Spleen (tissue), 11 donors: ENCODE data around the gene CERCAM. TPM values are rescaled to one million over a fixed set of nuclear protein-coding genes. Genes with fewer than 3 reads are reported as not detected.

Experiments
- DNase-seq: peaks from one replicate; pipeline ENCODE4 v3.0.0-alpha.2; 2020
- H3K27ac ChIP-seq, 8 donors: fragments of 200-600 bp; sonication (generic) in 7 of 8; 1 replicate in 4 of 8; 2 replicates in 4 of 8; pipeline versions ENCODE4 v1.5.0 to v1.8.0; 2016 to 2021; ENCODE audit warnings: inconsistent platforms in 4 of 8, mild to moderate bottlenecking in 4 of 8, moderate library complexity in 1 of 8
- H3K27me3 ChIP-seq, 7 donors: fragments of 200-600 bp; sonication (generic) in 6 of 7; replicated peaks in 1 of 7; 1 replicate in 4 of 7; 2 replicates in 3 of 7; pipeline versions ENCODE4 v1.5.0 to v1.8.0; 2016 to 2021; ENCODE audit warnings: inconsistent platforms in 3 of 7, mild to moderate bottlenecking in 1 of 7
- H3K36me3 ChIP-seq, 6 donors: fragments of 200-600 bp; sonication (generic) in 5 of 6; 1 replicate in 4 of 6; 2 replicates in 2 of 6; pipeline versions ENCODE4 v1.5.0 to v1.8.0; 2016 to 2021; ENCODE audit warnings: inconsistent platforms in 2 of 6
- H3K4me1 ChIP-seq, 6 donors: fragments of 200-600 bp; sonication (generic) in 5 of 6; 1 replicate in 3 of 6; 2 replicates in 3 of 6; pipeline versions ENCODE4 v1.5.0 to v1.8.0; 2016 to 2021; ENCODE audit warnings: inconsistent platforms in 3 of 6
- H3K4me3 ChIP-seq, 8 donors: fragments of 200-600 bp; sonication (generic) in 7 of 8; 1 replicate in 4 of 8; 2 replicates in 4 of 8; pipeline versions ENCODE4 v1.5.0 to v1.8.0; 2016 to 2021; ENCODE audit warnings: inconsistent platforms in 4 of 8, mild to moderate bottlenecking in 4 of 8, moderate library complexity in 2 of 8
- H3K9me3 ChIP-seq, 8 donors: fragments of 200-600 bp; sonication (generic) in 7 of 8; 1 replicate in 4 of 8; 2 replicates in 4 of 8; pipeline versions ENCODE4 v1.5.0 to v1.8.0; 2016 to 2021; ENCODE audit warnings: inconsistent platforms in 4 of 8
- POLR2A ChIP-seq, 3 donors: fragments of 450-650 bp; IDR thresholded peaks; one replicate each; pipeline ENCODE4 v1.5.1; 2017; ENCODE audit warnings: antibody characterized with exemption in 3 of 3, mild to moderate bottlenecking in 1 of 3
- POLR2AphosphoS5 ChIP-seq, 3 donors: sonication (generic); formaldehyde crosslinking; IDR thresholded peaks; one replicate each; pipeline ENCODE4 v1.5.1; 2017; ENCODE audit warnings: antibody characterized with exemption in 3 of 3
- WGBS, 5 donors: extraction: QIAGEN DNeasy Blood & Tissue Kit in 3 of 5; methylation state at CpG; one replicate each; pipeline versions ENCODE4 v1.1.5 to v1.1.7; 2013 to 2018; 5-methylcytosine and 5-hydroxymethylcytosine counted together
- intact Hi-C: fragments of 100-400 bp; cut with DNase I; formaldehyde crosslinking; loops from one replicate; pipeline ENCODE4 v1.15.0; 2023; ENCODE audit warnings: low total_unique reads
- polyA plus RNA-seq, 3 donors: library from polyadenylated mRNA; stranded (reverse); fragments of 200-250 nt; gene quantifications; one replicate each; pipeline ENCODE4 v1.2.1, GENCODE V29; 2013
- total RNA-seq, 7 donors: library from RNA; depleted of rRNA in 3 of 7; stranded (reverse); fragments of >200 nt in 3 of 7; fragmentation: NEBNext Ultra II Directional in 4 of 7; extraction: Animal tissue kit (Norgen Biotek cat#: 25700) in 4 of 7; gene quantifications; one replicate each; pipeline versions ENCODE4 v1.1.0 to v1.2.1, GENCODE V29; 2016 to 2021
- TF ChIP-seq, protein P1 (sequence below), 11 experiments: fragments of 200-600 bp in 7 of 11; fragments of 450-650 bp in 4 of 11; sonication (generic) in 4 of 11; IDR thresholded peaks in 8 of 11; conservative IDR thresholded peaks in 3 of 11; 1 replicate in 7 of 11; 2 replicates in 4 of 11; pipeline versions ENCODE4 v1.4.0 to v1.8.0; 2016 to 2021; ENCODE audit warnings: antibody characterized with exemption in 11 of 11, inconsistent platforms in 4 of 11, mild to moderate bottlenecking in 1 of 11
- donor health status: healthy with polysubstance abuse.
- donor health status: DM: no; HTN: no; CAD: no; lungs with moderate emphysema.
- donor health status: DM: no; HTN: no; CAD: no.
- donor health status: Bipolar disorder and iron deficiency.
- donor health status: healthy.
- donor health status: DM: no; HTN: no; CAD: no.
- donor health status: DM: yes; HTN: yes; CAD: no.

CERCAM gene
- total and polyA plus RNA-seq, 10 donors: 3.8 to 22.7 (median 8.8) TPM

GRCh38 chr9:128469070-128469469, 48.4 kb downstream of the CERCAM start:
- WGBS, 5 donors: 90 to 94% (median 93%) methylated on average over 7 of the region's 7 CpGs
- peaks cover 0 to 90% (median 45%) of the 10 kb centered on the region in 6 donors for H3K36me3 ChIP-seq
- H3K27me3 ChIP-seq: no peaks in the 10 kb centered on the region
- no peak for DNase-seq
- intact Hi-C loops: no loop called here
- H3K9me3 ChIP-seq: no peaks in the 10 kb centered on the region
- H3K27ac ChIP-seq: no peak overlapping the region
- H3K4me1 ChIP-seq: peaks cover 0 to 5% (median 0%) of the 10 kb centered on the region in 6 donors
- TF ChIP-seq POLR2AphosphoS5 (IDR thresholded peaks at IDR 0.05) (no peak), POLR2A (IDR thresholded peaks at IDR 0.05) (no peak)
- TF ChIP-seq, protein P1, sequence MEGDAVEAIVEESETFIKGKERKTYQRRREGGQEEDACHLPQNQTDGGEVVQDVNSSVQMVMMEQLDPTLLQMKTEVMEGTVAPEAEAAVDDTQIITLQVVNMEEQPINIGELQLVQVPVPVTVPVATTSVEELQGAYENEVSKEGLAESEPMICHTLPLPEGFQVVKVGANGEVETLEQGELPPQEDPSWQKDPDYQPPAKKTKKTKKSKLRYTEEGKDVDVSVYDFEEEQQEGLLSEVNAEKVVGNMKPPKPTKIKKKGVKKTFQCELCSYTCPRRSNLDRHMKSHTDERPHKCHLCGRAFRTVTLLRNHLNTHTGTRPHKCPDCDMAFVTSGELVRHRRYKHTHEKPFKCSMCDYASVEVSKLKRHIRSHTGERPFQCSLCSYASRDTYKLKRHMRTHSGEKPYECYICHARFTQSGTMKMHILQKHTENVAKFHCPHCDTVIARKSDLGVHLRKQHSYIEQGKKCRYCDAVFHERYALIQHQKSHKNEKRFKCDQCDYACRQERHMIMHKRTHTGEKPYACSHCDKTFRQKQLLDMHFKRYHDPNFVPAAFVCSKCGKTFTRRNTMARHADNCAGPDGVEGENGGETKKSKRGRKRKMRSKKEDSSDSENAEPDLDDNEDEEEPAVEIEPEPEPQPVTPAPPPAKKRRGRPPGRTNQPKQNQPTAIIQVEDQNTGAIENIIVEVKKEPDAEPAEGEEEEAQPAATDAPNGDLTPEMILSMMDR (IDR thresholded peaks at IDR 0.05 in 8 of 11, conservative IDR thresholded peaks at IDR 0.05 in 3 of 11): no peak
- H3K4me3 ChIP-seq: no peak overlapping the region

- H3K27ac ChIP-seq: no peak overlapping the region
- peaks cover 0 to 5% (median 0%) of the 10 kb centered on the region in 6 donors for H3K4me1 ChIP-seq
- H3K27me3 ChIP-seq: no peaks in the 10 kb centered on the region
- intact Hi-C loops: no loop called here
- peaks cover 0 to 93% (median 54%) of the 10 kb centered on the region in 6 donors for H3K36me3 ChIP-seq
- no peak overlapping the region for H3K4me3 ChIP-seq
- WGBS, 5 donors: 44 to 67% (median 50%) methylated on average over 5 of the region's 5 CpGs
- TF ChIP-seq, protein P1 (IDR thresholded peaks at IDR 0.05 in 8 of 11, conservative IDR thresholded peaks at IDR 0.05 in 3 of 11): no peak
- TF ChIP-seq POLR2AphosphoS5 (IDR thresholded peaks at IDR 0.05) (no peak), POLR2A (IDR thresholded peaks at IDR 0.05) (no peak)
- H3K9me3 ChIP-seq: no peaks in the 10 kb centered on the region
- no peak for DNase-seq
Observed at GRCh38 chr9:128470560-128470959, 49.9 kb downstream of the CERCAM start.

DNA sequence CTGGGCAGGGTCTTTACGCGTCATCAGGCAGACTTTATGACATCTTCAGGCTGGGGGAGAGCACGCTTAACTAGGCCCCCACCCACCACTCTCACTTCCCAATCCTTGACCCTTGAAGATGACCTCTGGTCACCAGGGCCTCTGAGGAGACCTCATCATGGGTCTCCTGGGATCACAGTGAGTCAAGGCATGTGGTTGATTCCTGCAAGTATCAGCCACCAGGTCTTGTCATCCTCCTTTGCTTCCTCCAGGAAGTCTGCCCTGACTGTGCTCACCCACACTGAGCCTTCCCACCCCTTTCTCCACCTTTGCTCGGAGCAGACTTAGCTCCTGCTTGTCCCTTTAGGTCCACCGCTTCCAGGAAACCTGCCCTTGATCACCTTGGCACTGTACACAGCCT, 52.4 kb downstream of the CERCAM start:
- TF ChIP-seq POLR2AphosphoS5 (IDR thresholded peaks at IDR 0.05) (no peak), POLR2A (IDR thresholded peaks at IDR 0.05) (no peak)
- TF ChIP-seq, protein P1 (IDR thresholded peaks at IDR 0.05 in 8 of 11, conservative IDR thresholded peaks at IDR 0.05 in 3 of 11): no peak
- Histone ChIP-seq H3K27ac (no peak overlapping the region), H3K9me3 (no peaks in the 10 kb centered on the region), H3K4me3 (no peak overlapping the region), H3K27me3 (no peaks in the 10 kb centered on the region), H3K36me3 (peaks cover 0 to 96% (median 58%) of the 10 kb centered on the region in 6 donors), H3K4me1 (peaks cover 0 to 5% (median 0%) of the 10 kb centered on the region in 6 donors)
- DNase-seq: no peak
- intact Hi-C loops: no loop called here
- WGBS, 5 donors: 89 to 95% (median 93%) methylated on average over 2 to 5 of the region's 5 CpGs

DNA sequence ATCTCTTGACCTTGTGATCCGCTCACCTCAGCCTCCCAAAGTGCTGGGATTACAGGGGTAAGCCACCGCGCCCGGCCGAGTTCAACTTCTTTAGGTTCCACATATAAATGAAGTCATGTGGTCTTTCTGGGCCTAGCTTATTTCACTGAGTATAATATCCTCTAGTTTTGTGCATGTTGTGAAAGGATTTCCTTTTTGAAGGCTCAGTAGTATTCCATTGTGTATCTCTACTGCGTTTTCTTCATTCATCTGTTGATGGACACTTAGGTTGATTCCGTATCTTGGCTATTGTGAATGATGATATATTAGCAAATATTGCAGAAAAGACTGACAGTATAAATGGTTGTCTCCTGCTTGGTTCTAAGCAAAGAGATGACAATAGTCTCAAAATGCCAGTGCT, 55.2 kb downstream of the CERCAM start:
- Histone ChIP-seq H3K36me3 (peaks cover 0 to 99% (median 68%) of the 10 kb centered on the region in 6 donors), H3K27me3 (no peaks in the 10 kb centered on the region), H3K27ac (no peak overlapping the region), H3K4me1 (no peaks in the 10 kb centered on the region), H3K9me3 (no peaks in the 10 kb centered on the region), H3K4me3 (no peak overlapping the region)
- intact Hi-C loops: no loop called here
- 97 to 99% (median 98%) methylated on average over 7 of the region's 7 CpGs for WGBS, 5 donors
- TF ChIP-seq, protein P1 (IDR thresholded peaks at IDR 0.05 in 8 of 11, conservative IDR thresholded peaks at IDR 0.05 in 3 of 11): no peak
- TF ChIP-seq POLR2AphosphoS5 (IDR thresholded peaks at IDR 0.05) (no peak), POLR2A (IDR thresholded peaks at IDR 0.05) (no peak)
- DNase-seq: no peak
